ENCODE data around the gene WDR74. TPM values are rescaled to one million over a fixed set of nuclear protein-coding genes. Genes with fewer than 3 reads are reported as not detected.
"Not testable (repeated sequence)": the region's sequence is repeated elsewhere in the genome, so short reads cannot be mapped to it uniquely, and the experiment has no call there.

Gene WDR74
- polyA plus RNA-seq, 4 donors, result 30.2 to 50.4 (median 35.3) TPM

GRCh38 chr11:62860835-62861563 lies 21.6 kb upstream of the WDR74 start:
- no peak for DNase-seq (ENCODE audit: low read depth in 4 of 4, low spot score in 3 of 4)

- DNase-seq (ENCODE audit: low read depth in 4 of 4, low spot score in 3 of 4), result not testable (repeated sequence)
Measured at GRCh38 chr11:62859281-62859703, 19.9 kb upstream of the WDR74 start.

DNA sequence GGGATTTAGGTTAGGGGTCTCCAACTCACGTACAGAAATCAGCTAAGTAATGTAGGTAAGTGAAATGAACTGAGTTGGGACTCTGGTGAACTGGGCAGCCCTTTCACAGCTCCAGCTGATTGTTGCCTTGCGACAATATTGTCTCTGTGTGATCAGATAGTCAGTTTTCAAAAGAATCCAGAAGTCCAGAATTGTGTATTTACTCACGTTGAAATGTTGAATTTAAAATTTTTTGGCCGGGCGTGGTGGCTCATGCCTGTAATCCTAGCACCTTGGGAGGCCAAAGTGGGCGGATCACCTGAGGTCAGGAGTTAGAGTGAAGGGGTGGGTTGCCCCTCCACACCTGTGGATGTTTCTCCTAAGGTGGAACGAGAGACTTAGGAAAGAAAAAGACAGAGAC lies 18.8 kb upstream of the WDR74 start:
- DNase-seq (ENCODE audit: low read depth in 4 of 4, low spot score in 3 of 4), result no peak

- no peak for DNase-seq (ENCODE audit: low read depth in 4 of 4, low spot score in 3 of 4)
Measured at GRCh38 chr11:62857541-62857982, 18.2 kb upstream of the WDR74 start.

DNA sequence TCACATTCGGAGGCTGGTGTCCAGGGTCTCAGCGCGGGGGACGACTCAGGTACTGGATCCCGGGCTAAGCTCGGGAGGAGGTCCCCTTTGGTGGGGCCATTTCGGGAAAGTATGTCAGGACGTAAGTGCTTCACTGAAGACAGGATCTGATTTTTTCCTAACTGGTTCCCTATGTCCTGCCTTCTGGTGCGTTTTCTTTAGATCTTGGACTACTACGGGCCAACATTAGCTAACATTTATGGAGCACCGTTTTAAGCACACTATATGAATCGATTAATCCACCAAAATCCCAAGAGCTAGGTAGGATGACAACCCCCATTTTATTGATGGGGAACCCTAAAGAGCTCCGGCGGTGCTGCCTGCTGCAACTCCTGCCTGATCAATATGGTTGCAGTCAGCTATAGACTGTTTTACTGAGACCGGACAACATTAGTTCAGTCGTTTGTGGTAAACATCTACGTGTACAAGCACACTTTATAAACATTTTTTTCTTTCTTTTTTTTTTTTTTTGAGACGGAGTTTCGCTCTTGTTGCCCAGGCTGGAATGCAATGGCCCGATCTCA lies 17.0 kb upstream of the WDR74 start:
- DNase-seq (ENCODE audit: low read depth in 4 of 4, low spot score in 3 of 4), result no peak

DNA sequence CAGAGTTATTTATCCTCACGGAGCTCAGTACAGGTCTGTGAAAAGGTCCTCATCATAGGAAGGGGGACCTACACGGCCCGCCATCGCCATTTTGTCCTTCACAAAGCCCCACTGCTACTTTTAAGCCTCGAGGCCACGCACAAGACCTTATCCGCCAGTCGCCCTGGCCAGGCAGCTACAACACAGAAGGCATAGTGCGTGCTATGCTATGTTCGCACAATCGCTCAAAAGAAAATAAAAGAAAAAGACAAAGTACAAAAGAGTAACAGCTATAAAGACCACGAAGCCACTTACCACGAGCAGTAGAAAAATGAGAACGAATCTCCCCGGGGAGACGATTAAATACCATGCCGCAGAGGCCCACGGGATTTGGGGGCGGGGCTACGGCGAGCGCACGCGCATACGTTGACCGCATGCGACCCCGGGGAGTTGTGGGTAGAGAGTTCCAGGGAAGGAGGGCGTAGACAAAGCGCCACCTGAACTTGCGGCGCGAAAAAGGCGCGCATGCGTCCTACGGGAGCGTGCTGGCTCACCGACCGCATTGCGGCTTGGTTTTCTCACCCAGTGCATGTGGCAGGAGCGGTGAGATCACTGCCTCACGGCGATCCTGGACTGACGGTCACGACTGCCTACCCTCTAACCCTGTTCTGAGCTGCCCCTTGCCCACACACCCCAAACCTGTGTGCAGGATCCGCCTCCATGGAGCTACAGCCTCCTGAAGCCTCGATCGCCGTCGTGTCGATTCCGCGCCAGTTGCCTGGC lies 16.4 kb upstream of the WDR74 start:
- peak; percentile 94 to 95 (median 94) for DNase-seq (ENCODE audit: low read depth in 4 of 4, low spot score in 3 of 4)

DNA sequence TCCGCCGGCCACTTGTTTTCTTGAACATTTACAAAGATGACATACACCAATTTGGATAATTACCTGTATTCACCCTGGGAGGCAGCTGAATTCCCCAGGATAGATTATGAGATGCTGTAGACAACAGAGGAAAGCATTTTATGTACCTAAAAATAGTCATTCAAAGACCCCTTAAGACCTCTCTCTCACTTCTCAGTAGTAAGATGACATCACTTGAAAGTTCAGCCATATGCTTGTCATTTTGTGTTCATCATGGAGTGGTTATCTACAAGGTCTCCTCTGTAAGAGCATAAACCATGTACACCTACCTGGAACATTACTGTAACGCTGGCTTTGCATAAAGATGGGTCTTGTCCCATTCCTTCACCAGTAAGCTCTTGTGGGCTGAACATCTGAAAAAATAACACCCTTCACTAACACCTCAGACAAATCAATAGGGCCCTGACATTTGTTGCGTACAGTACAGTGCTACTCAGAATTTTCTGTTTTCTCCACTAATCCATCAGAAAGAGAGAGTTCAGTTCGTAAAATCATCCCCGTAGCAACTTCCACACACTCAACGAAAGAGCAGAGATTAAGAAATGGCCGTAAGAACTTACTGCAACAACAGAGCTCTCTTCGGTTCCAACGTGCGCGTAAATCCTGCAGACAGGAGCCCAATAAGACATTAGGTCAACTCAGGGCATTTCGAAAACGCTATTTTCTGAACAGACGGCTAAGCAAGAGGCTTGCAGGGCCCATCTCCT lies 15.6 kb upstream of the WDR74 start:
- DNase-seq (ENCODE audit: low read depth in 4 of 4, low spot score in 3 of 4), result no peak

- no peak for DNase-seq (ENCODE audit: low read depth in 4 of 4, low spot score in 3 of 4)
Measured at GRCh38 chr11:62854013-62854824, 14.8 kb upstream of the WDR74 start.

GRCh38 chr11:62853279-62853965 lies 14.0 kb upstream of the WDR74 start:
- no peak for DNase-seq (ENCODE audit: low read depth in 4 of 4, low spot score in 3 of 4)

GRCh38 chr11:62852523-62853188 lies 13.3 kb upstream of the WDR74 start:
- DNase-seq (ENCODE audit: low read depth in 4 of 4, low spot score in 3 of 4), result no peak

- DNase-seq (ENCODE audit: low read depth in 4 of 4, low spot score in 3 of 4), result no peak
Measured at GRCh38 chr11:62851807-62852522, 12.6 kb upstream of the WDR74 start.

- DNase-seq (ENCODE audit: low read depth in 4 of 4, low spot score in 3 of 4), result no peak
Measured at GRCh38 chr11:62850911-62851806, 11.8 kb upstream of the WDR74 start.

- no peak for DNase-seq (ENCODE audit: low read depth in 4 of 4, low spot score in 3 of 4)
Measured at GRCh38 chr11:62847767-62848314, 8.5 kb upstream of the WDR74 start.

DNA sequence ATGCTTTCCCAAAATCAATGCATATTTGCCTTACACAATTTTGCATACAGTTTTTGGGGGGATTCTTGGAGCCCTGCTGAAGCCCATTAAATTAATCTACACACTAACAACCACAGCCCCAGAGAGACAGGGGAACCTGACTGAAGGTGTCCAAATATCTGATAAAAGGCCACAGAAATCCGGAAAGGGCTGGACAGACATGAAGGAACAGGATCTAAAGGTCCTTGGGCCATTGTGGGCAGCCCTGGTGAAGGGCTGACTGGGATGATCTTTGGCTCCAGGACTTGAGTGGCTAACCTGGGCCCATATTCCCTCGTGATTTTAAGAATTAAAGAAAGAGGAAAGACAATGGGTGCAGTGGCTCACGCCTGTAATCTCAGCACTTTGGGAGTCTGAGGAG lies 6.8 kb upstream of the WDR74 start:
- DNase-seq (ENCODE audit: low read depth in 4 of 4, low spot score in 3 of 4), result no peak

- no peak for DNase-seq (ENCODE audit: low read depth in 4 of 4, low spot score in 3 of 4)
Measured at GRCh38 chr11:62844154-62844553, 4.8 kb upstream of the WDR74 start.

DNA sequence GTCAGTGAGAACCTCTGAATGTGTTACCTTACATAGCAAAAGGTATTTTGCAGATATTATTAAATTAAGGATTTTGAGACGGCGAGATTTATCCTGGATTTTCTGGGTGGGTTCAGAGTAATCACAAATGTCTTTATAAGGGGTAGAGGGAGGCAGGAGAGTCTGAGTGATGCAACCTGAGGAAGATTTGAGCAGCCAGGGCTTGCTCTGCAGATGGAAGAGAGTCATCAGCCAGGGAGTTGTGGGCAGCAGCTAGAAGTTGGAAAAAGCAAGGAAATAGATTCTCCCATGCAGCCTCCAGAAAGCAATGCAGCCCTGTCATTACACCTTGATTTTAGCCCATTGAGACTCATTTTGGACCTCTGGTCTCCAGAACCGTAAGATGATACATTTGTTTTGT lies 4.1 kb upstream of the WDR74 start:
- DNase-seq (ENCODE audit: low read depth in 4 of 4, low spot score in 3 of 4), result no peak

DNA sequence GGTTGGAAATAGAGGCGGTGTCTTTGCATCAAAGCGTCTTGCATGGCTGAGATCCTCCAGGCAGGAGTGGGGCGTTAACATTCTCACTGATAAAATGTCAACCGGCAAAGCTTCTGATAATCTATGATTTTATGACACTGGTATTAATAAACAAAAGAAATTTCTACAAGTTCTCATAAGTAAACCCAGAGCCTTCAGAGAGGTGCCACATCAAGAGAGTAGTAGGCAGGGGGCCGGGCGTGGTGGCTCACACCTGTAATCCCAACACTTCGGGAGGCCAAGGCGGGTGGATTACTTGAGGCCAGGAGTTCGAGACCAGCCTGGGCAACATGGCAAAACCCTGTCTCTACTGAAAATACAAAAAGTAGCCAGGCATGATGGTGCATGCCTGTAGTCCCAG lies 3.5 kb upstream of the WDR74 start:
- DNase-seq (ENCODE audit: low read depth in 4 of 4, low spot score in 3 of 4), result not testable (repeated sequence)

Data from left renal pelvis (tissue), 4 donors.